GDM1 (cell line): Measurements from ENCODE around the gene COX4I2.
"Not testable (repeated sequence)": the region's sequence is repeated elsewhere in the genome, so short reads cannot be mapped to it uniquely, and the experiment has no call there.

Source experiments
- DNase-seq: peaks from one replicate; lab custom pipeline; 2025; lab: John Stamatoyannopoulos, UW

Gene COX4I2

GRCh38 chr20:31654534-31654933, 16.8 kb downstream of the COX4I2 start:
- no peak for DNase-seq

DNA sequence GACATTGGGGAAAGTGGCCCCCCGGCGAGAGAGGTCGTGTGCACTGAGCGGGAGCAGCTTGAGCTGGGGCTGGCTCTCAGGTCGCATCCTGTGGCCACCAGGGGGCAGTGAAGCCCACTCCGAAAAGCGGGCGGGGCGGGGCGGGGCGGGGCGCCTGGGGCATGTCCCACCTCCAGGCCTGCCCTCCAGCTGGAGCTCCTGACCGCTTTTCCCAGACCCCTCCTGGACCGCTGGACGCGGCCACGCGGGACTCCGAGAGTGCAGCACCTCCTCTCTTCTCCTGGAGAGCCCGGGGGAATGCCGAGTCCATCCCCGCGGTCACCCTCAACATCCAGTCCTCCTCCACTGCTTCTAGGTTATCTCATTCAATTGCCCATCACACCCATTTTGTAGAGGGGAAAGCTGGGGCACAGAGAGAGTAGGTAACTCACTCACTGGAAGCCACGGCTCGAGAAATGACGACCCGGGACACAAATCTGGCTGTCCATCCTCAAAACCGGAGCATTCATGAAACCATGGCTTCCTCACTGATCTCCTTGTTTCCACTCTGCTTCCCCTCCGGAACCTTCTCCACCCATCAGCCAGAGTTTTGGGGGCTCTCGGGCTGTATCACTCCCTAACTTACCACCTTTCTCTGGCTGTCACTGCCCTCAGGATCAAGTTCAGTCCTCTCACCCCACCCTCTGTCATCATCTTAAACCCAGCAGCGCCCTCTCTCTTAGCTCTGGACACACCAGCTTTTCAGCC, 24.1 kb downstream of the COX4I2 start:
- peak; percentile 40 for DNase-seq

DNA sequence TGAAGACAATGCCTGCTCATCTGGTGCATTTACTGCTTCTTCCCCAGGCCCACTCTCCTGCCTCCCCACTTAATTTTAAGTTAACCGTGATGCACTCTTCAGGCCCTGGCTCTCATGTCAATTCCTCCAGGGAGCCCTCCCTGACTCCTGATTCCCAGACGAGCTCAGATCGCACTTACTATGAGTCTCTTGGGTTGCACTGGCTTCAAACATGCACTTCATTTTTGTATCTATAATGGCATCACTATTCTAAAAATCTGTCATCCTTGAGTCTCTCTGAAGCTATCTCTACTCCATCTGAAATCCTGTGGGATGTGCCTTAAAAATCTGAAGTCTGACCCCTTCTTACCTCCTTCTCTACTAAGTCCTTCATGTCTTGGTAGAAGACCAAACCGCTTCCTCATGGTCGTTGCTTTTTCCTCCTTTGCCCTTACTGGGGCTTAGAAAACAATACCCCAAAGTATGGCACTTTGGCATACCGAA, 24.7 kb downstream of the COX4I2 start:
- DNase-seq = no peak

GRCh38 chr20:31663524-31663837, 25.8 kb downstream of the COX4I2 start:
- no peak for DNase-seq

GRCh38 chr20:31663838-31664695, 26.4 kb downstream of the COX4I2 start:
- no peak for DNase-seq

DNA sequence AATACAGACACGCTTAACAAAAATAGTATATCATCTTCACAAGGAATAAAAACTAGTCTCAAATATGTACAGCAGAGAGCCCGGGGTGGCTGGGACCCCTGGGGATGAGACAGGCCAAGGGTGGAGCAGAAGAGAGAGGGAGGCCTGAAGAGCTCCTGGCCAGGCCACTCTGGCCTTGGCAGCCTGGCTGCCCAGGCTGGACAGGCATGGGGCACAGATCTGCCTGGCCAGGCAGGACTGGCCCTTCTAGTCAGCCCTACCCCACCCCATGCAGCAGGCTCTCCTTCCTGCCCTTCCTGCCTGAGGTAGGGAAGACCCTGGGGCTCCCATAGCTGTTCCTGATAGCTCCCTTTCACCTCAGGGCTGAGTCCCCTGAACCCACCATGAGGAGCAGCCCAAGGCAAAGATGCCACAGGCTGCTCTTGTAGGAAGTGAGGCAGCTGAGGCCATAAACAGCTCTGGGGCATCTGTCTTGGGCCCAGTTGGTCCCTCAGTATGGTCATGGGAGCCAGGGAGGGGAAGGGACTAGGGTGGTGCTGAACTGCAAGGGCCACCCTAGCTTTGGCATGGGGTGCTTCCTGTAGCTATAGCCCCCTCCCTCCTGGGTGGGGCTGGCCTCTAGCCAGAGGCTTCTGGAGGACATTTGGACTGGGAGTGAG, 27.1 kb downstream of the COX4I2 start:
- no peak for DNase-seq

DNA sequence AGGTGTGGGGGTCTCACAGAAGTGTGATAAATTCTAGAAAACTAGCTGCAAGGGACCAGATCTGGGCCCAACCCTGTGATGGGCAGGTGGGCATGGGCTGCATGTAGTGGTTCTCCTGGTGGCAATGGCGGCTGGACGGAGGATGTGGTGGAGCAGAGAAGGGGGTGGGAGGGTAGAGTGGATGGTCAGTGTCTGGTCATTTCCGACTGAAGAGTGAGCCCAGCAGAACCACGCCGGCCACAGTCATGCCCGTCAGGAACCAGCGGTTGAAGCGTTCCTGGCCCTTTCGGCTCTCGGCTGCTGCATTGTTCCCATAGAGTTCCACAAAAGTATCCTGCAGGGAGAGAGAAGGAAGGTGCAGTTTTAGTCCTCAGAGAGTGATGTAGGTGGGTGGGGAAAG, 28.0 kb downstream of the COX4I2 start:
- DNase-seq = no peak

- peak; percentile 24 for DNase-seq
These were observed 28.7 kb downstream of the COX4I2 start for GRCh38 chr20:31666258-31667042.

DNA sequence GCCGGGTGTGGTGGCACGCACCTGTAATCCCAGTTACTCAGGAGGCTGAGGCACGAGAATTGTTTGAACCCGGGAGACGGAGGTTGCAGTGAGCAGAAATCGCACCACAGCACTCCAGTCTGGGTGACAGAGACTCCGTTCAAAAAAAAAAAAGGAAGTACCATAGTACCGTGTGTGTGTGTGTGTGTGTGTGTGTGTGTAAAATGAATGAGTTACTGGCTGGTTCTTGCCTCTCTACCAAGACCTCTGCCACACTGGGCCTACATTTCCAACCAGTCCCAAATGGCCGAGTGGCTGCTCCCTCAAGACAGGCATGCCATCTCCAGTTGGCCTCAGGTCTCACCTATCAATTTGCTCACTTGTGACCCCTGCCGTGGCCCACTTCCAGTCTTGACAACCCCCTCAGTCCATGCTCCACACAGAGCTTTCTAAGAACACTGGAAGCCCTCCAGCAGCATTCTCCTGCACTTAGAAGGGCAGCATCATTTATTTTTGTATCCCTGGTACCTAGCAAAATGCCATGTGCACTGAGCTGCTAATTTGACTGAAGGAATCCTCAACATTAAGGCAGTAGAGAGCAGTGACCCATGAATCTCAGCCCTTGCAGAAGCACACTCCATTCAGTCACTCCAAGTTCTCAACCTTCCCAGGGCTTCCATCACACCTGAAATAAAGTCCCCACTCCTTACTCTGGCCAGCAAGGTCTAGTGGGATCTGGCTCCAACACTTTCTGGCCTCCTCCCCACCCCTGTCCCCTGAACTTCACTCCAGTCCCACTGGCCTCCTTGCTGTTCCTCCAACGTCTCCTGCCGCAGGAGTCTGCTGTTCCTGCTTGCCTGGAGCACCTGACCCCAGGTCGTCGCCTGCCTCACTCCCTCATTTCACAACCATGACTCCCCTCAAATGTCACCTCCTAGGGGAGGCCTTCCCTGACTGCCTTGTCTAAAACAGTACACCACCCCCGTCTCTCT, 29.9 kb downstream of the COX4I2 start:
- DNase-seq = peak; percentile 66

- not testable (repeated sequence) for DNase-seq
These were observed 31.2 kb downstream of the COX4I2 start for GRCh38 chr20:31668944-31669343.

GRCh38 chr20:31669876-31670275, 32.2 kb downstream of the COX4I2 start:
- no peak for DNase-seq

DNA sequence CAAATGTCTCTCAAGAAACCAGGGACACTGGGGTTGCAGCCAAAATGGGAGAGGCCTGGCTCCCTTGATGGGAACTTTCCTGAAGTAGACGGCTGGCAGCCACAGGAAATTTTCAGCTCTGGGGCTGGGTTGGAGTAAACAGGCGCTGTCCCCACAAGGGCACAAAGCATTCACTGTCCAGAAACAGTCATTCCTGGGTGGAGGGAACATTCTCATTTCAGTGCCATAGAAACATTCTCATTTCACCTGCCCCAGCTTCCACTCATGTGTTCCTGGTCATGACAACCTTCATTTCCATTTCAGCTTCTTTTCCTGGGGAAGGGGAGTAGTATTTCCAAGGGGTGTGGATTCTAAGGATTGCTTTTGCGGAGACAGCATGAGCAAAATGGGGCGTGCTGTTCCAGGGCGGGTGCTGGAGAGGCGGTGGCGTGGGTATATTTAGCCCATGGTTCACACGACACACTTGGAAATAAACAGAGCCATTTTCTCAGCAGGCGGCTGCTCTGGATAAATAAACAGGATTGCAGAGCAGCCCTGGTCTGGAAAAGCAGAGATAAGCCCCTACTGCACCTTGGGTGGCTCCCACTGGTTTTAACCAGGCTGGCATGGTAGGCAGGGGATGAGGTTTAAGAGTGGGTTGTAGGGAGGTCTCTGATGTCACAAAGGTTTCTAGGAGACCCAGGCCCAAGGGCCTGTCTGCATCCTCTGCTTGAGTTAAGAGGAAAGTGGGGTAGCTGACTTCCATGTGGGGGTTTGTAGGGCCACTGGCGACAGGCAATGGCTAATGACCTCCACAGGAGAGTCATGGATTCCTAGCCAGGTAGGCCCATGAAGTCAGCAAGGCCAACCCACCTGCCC, 32.9 kb downstream of the COX4I2 start:
- no peak for DNase-seq

DNA sequence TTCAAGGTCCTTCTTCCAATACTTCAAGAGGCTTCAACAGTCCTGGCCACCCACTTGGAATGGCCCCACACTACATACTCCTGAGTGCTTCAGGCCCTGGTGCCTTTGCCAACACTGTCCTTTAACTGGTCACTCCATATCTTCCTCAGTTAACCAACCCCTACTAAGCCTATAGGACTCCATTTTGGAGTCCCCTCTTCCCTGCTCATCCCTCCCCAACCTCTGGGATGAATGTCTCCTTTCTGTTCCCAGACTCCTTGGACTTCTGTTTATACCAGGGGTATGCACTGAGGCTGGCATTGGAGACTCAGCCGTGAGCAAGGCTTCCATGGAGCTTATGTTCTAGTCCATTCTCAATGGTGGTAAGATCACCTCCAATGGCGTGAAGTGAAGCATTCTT, 33.6 kb downstream of the COX4I2 start:
- DNase-seq = no peak

- DNase-seq = no peak
These were observed 35.7 kb downstream of the COX4I2 start for GRCh38 chr20:31673435-31673834.

DNA sequence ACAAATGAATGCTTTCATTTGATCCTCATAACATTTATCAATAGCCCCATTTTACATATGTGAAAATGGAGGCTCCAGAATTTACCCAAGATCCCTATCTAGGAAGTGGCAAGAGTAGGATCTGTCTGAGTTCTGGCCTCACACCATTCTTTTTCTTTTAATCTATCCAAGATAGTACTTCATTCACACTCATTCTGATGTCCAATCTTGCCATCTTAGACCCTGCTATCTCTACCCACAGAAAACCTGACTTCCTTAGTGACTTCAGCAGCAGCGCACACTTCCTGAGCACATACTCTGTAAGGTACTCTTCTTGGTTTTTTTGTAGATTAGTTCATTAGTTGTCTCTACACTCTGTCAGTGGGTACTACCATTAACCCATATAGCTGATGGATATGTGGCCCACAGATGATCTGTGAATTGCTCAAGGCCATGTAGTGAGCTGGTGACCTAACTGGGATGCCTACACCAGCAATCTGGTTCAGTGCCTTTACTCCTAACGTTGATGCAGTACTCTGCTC, 36.3 kb downstream of the COX4I2 start:
- DNase-seq = no peak

GRCh38 chr20:31674895-31675827, 37.4 kb downstream of the COX4I2 start:
- peak; percentile 96 for DNase-seq

GRCh38 chr20:31675828-31676608, 38.3 kb downstream of the COX4I2 start:
- peak; percentile 79 for DNase-seq

DNA sequence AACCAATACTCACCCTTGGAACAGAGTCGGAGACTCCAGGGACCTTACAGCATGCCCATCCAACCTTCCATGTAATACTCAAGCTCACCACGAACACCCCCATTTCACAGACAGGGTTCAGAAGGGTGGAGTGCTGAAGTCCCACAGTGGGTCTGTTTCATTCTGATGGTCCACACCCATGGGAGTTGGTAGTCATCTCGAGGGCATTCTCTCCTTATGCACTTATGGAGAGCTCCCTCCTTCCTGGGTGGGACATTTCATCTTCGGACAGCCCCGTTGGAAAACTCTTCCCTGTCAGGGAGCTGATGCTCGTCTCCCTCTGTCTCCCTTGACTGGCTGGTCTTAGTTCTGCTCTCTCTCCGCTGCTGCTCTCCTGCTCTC, 38.9 kb downstream of the COX4I2 start:
- DNase-seq = no peak
